GM19324 (cell line): ENCODE data around the gene LCN1.

Source experiments
- ATAC-seq: cut with Tn5 transposase; IDR thresholded peaks from one replicate; pipeline ENCODE4 v1.9.1; 2021; ENCODE audit warnings: mild to moderate bottlenecking, moderate library complexity; ENCODE audit not compliant: unreplicated experiment, low FRiP score

LCN1 gene

DNA sequence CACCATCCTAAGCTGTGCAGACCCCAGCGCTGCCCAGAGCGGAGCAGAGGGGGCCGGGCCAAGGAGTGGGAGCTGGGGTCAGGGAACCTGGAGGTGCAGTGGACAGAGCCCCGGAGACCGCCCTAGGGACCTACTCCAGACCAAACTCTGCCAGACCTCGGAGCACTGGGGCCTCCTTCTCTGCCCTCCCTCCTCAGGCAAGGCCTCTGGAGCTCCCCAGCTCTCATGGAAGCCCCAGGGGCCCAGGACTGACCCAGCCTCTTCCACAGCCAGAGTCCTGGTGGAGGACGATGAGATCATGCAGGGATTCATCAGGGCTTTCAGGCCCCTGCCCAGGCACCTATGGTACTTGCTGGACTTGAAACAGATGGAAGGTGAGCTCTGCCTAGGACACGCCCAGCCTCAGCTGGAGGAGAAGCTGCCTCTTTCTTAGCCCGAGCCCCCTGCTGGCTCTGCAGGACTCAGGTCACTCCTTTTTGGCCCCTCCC, 43.9 kb downstream of the LCN1 start:
- ATAC-seq = no peak

DNA sequence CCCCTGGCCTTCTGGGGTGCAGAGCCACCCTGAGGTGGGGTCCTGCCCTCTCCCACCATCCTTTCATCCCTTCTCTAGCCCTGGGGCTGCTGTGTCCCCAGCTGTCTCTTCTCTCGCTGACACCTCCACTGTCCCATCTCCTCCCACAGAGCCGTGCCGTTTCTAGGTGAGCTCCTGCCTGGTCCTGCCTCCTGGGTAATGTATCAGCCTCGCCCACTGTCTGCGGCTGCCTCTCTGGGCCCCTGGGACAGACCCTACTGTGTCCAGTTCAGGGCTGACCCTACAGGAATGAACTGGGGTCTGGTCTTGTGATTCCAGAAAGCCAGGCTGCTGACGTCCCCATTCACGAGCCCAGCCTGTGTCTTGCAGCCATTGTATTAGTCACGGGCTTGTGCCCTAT, 44.4 kb downstream of the LCN1 start:
- ATAC-seq = no peak

DNA sequence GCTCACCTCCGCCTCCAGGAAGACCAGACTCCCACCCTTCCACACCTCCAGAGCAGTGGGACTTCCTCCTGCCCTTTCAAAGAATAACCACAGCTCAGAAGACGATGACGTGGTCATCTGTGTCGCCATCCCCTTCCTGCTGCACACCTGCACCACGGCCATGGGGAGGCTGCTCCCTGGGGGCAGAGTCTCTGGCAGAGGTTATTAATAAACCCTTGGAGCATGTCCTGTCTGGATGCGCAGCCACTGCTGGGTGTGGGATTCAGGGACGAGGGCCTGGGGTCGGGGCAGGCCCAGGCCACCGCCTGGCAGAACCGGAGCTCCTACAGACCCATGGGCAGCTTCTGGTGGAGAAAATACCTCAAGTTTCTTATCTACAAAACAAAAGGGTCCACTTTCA, 45.3 kb downstream of the LCN1 start:
- ATAC-seq = no peak

DNA sequence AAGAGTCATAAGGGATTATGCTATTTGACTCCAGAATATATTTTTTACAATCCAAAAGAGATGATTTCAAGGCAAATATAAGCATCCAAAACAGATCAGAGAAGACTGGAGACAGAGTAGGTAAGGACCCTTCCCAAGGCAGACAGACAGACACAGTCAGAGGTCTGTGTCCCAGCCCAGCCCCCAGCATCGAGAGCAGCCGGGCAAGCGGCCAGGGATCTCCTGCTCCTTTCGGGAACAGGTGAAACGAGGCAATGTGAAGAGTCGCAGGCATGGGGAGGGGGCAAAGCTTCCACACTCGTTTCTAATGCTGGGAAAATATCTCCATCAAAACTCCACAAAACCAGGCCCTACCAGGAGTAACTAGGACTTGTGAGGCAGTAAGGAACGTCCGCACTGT, 46.1 kb downstream of the LCN1 start:
- no peak for ATAC-seq

DNA sequence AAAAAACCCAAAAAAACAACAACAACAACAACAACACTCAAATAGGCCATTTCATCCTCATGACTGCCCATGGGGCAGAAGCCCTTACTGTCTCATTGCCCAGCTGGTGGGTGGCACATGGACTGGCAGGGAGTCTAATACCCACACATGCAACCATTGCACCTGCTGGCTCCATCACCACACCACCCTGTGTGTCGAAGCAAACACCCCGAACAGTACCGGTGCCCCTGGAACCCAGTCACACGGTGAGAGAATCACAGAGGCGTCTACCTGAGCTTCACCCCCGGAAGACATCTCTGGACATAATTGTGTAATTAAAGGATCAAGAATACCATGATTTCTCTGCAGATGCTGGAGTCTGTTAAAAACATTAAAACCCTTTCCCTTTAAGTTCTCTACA, 46.8 kb downstream of the LCN1 start:
- no peak for ATAC-seq

DNA sequence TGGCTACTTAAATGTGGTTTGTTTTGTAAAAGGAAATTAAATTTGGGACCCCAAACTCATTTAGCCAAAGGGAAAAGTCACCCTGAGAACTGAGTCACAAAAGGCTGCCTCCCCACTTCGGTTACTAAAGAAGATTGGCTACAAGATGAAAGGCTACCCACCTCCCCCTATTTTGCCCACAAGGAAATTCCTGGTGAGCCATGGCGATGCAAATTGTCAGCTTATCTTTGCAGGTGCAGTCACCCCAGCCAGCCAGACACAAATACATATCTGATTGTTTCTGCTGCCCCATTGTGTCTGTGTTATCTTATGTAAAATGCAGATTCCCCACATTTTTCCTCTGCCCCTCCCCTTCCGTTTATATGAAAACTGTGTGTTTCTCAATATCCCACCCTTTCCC, 49.2 kb downstream of the LCN1 start:
- ATAC-seq = no peak

- ATAC-seq = no peak
Observed at GRCh38 chr9:135572233-135572632, 51.0 kb downstream of the LCN1 start.

- ATAC-seq = no peak
Observed at GRCh38 chr9:135573124-135573523, 51.9 kb downstream of the LCN1 start.

DNA sequence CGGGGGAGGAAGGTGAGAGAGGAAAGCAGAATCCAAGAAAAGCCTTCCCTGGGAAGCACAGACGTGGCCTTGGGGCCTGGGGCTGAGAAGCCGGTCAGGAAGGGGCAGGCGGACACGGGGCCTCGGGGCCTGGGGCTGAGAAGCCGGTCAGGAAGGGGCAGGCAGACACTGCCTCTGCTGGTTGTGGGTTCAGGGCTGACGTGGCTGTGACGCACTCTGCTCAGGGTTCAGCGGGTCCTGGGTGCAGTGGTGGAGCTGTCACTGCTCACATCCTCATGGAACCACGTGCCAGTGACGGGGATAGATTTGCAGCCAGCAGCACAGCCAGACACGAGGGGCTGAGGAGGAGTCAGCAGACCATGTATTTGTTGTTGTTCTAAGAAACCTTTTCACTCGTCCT, 53.1 kb downstream of the LCN1 start:
- no peak for ATAC-seq

DNA sequence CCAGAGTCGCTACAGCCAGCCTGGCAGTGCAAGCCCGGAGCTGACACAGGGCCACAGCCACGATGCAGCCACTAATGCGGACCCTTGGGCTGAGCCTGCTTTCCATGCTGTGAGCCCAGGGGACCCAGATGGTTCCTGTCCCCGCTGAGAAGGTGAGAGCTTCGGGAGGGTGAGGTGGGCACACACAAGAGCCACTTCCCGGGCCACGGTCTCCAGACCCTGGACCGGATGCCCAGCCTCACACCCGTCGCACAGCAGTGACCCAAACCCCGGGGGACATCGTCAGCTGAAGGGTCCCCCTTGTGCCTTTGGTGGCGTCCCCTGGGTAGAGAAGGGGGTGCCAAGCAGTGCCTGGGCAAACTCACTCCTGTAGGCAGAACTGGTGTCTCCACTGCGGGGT, 53.7 kb downstream of the LCN1 start:
- no peak for ATAC-seq
